DOHH2 (cell line): ENCODE data around the gene PAX1.

Experiments used
- CTCF ChIP-seq: fragments of 200-600 bp; sonication (generic); IDR thresholded peaks from one replicate; pipeline ENCODE4 v1.5.1; 2014; ENCODE audit warnings: antibody characterized with exemption, mild to moderate bottlenecking, low read depth, low read length; ENCODE audit not compliant: poor library complexity, severe bottlenecking
- EZH2phosphoT487 ChIP-seq: fragments of 200-600 bp; sonication (generic); IDR thresholded peaks from 2 replicates; pipeline ENCODE4 v1.6.1; 2017; ENCODE audit warnings: borderline replicate concordance, mild to moderate bottlenecking, antibody characterized with exemption, low read length, moderate library complexity, mixed read lengths

GRCh38 chr20:21710863-21711431, 5.5 kb downstream of the PAX1 start:
- TF ChIP-seq CTCF: no peak
- TF ChIP-seq EZH2phosphoT487: no peak
